WTC11 (cell line): ENCODE measurements around the gene ZFR.

Source experiments
- CDX4 ChIP-seq: fragments of 250-450 bp; sonication (Bioruptor Pico); IDR thresholded peaks from 2 replicates; pipeline ENCODE4 v1.9.0; 2021; ENCODE audit warnings: moderate library complexity, mild to moderate bottlenecking, inconsistent platforms, borderline replicate concordance
- CTCF ChIP-seq: fragments of 200-600 bp; IDR thresholded peaks from 2 replicates; pipeline ENCODE4 v1.8.0; 2022; ENCODE audit warnings: antibody characterized with exemption
- E2F4 ChIP-seq: sonication (generic); formaldehyde crosslinking; IDR thresholded peaks from 2 replicates; pipeline ENCODE4 v1.8.1; 2022; ENCODE audit warnings: low read depth, mild to moderate bottlenecking, moderate library complexity, missing genetic modification reagents, borderline replicate concordance
- JUN ChIP-seq: sonication (generic); formaldehyde crosslinking; IDR thresholded peaks from 2 replicates; pipeline ENCODE4 v1.8.0; 2023; ENCODE audit warnings: mild to moderate bottlenecking, missing genetic modification reagents
- NR3C1 ChIP-seq: sonication (generic); formaldehyde crosslinking; conservative IDR thresholded peaks from 2 replicates; pipeline ENCODE4 v1.8.1; 2023; ENCODE audit warnings: low read depth, mild to moderate bottlenecking, missing genetic modification reagents
- USF2 ChIP-seq: sonication (generic); formaldehyde crosslinking; IDR thresholded peaks from 2 replicates; pipeline ENCODE4 v1.8.1; 2023; ENCODE audit warnings: mild to moderate bottlenecking, missing genetic modification reagents, moderate library complexity

DNA sequence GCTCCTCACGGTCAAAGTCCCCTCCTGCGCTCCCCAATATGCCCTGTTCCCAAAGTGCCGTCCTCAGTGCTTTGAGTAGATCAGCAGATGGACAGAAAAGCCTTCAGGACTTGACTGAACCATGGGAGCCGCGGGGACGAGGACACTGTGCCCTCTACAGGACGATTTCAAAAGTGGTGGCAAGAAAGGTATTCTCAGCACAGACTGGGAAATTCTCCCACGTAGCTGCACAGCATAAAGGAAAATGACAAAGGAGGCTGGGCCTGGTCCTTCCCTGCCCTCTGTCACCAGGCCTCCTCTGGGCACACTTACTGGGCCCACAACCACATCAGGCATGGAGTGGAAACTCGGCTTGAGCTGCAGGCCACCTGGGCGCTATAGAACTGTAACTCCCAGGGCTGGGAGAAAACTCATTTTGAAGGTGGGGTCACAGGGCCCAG, 115.1 kb downstream of the ZFR start:
- TF ChIP-seq JUN (no peak), USF2 (CRISPR knock-in tag) (no peak), CTCF (peak; percentile 51; the same call in 1 of the 2 replicates), E2F4 (CRISPR knock-in tag) (no peak), CDX4 (CRISPR knock-in tag) (no peak), NR3C1 (CRISPR knock-in tag) (no peak)
